ENCODE data around the gene CTNNB1. TPM values are rescaled to one million over a fixed set of nuclear protein-coding genes. Genes with fewer than 3 reads are reported as not detected.

The CTNNB1 gene
- total and polyA plus RNA-seq, 2 experiments from 2014 or later, result 89.4 to 566 TPM

GRCh38 chr3:41163421-41163820, 35.9 kb upstream of the CTNNB1 start:
- no peak overlapping the region for H3K4me3 ChIP-seq
- Mint-ChIP-seq H3K9me3 (no peaks in the 10 kb centered on the region), H3K27me3 (ENCODE audit: insufficient read depth, low read depth, poor library complexity) (peaks cover 1% of the 10 kb centered on the region), H3K27ac (no peak overlapping the region), H3K36me3 (ENCODE audit: low read depth) (no peaks in the 10 kb centered on the region), H3K4me1 (peaks cover 5% of the 10 kb centered on the region), H3K4me3 (no peak overlapping the region)
- no peak overlapping the region for H3K4me2 ChIP-seq
- no peaks in the 10 kb centered on the region for H4K20me1 ChIP-seq (replicated peaks; ENCODE audit: insufficient read depth)
- ATAC-seq (no peak), DNase-seq (ENCODE audit: low spot score) (no peak)
- H3K79me2 ChIP-seq (replicated peaks; ENCODE audit: insufficient read depth), result no peaks in the 10 kb centered on the region
- H3K36me3 ChIP-seq (ENCODE audit: insufficient read depth), result no peaks in the 10 kb centered on the region
- H2AFZ ChIP-seq, result no peak overlapping the region
- H3K4me1 ChIP-seq (ENCODE audit: insufficient read depth), result peaks cover 7% of the 10 kb centered on the region
- no peak overlapping the region for H3K27ac ChIP-seq (ENCODE audit: low read depth)
- H3F3A ChIP-seq (replicated peaks; ENCODE audit: low read depth), result no peaks in the 10 kb centered on the region
- H3K9me2 ChIP-seq (ENCODE audit: insufficient read depth), result peaks cover 60% of the 10 kb centered on the region
- TF ChIP-seq, protein P1, sequence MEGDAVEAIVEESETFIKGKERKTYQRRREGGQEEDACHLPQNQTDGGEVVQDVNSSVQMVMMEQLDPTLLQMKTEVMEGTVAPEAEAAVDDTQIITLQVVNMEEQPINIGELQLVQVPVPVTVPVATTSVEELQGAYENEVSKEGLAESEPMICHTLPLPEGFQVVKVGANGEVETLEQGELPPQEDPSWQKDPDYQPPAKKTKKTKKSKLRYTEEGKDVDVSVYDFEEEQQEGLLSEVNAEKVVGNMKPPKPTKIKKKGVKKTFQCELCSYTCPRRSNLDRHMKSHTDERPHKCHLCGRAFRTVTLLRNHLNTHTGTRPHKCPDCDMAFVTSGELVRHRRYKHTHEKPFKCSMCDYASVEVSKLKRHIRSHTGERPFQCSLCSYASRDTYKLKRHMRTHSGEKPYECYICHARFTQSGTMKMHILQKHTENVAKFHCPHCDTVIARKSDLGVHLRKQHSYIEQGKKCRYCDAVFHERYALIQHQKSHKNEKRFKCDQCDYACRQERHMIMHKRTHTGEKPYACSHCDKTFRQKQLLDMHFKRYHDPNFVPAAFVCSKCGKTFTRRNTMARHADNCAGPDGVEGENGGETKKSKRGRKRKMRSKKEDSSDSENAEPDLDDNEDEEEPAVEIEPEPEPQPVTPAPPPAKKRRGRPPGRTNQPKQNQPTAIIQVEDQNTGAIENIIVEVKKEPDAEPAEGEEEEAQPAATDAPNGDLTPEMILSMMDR (conservative IDR thresholded peaks at IDR 0.05; ENCODE audit: low read depth in 2 of 2), result no peak
- TF ChIP-seq, protein P2, sequence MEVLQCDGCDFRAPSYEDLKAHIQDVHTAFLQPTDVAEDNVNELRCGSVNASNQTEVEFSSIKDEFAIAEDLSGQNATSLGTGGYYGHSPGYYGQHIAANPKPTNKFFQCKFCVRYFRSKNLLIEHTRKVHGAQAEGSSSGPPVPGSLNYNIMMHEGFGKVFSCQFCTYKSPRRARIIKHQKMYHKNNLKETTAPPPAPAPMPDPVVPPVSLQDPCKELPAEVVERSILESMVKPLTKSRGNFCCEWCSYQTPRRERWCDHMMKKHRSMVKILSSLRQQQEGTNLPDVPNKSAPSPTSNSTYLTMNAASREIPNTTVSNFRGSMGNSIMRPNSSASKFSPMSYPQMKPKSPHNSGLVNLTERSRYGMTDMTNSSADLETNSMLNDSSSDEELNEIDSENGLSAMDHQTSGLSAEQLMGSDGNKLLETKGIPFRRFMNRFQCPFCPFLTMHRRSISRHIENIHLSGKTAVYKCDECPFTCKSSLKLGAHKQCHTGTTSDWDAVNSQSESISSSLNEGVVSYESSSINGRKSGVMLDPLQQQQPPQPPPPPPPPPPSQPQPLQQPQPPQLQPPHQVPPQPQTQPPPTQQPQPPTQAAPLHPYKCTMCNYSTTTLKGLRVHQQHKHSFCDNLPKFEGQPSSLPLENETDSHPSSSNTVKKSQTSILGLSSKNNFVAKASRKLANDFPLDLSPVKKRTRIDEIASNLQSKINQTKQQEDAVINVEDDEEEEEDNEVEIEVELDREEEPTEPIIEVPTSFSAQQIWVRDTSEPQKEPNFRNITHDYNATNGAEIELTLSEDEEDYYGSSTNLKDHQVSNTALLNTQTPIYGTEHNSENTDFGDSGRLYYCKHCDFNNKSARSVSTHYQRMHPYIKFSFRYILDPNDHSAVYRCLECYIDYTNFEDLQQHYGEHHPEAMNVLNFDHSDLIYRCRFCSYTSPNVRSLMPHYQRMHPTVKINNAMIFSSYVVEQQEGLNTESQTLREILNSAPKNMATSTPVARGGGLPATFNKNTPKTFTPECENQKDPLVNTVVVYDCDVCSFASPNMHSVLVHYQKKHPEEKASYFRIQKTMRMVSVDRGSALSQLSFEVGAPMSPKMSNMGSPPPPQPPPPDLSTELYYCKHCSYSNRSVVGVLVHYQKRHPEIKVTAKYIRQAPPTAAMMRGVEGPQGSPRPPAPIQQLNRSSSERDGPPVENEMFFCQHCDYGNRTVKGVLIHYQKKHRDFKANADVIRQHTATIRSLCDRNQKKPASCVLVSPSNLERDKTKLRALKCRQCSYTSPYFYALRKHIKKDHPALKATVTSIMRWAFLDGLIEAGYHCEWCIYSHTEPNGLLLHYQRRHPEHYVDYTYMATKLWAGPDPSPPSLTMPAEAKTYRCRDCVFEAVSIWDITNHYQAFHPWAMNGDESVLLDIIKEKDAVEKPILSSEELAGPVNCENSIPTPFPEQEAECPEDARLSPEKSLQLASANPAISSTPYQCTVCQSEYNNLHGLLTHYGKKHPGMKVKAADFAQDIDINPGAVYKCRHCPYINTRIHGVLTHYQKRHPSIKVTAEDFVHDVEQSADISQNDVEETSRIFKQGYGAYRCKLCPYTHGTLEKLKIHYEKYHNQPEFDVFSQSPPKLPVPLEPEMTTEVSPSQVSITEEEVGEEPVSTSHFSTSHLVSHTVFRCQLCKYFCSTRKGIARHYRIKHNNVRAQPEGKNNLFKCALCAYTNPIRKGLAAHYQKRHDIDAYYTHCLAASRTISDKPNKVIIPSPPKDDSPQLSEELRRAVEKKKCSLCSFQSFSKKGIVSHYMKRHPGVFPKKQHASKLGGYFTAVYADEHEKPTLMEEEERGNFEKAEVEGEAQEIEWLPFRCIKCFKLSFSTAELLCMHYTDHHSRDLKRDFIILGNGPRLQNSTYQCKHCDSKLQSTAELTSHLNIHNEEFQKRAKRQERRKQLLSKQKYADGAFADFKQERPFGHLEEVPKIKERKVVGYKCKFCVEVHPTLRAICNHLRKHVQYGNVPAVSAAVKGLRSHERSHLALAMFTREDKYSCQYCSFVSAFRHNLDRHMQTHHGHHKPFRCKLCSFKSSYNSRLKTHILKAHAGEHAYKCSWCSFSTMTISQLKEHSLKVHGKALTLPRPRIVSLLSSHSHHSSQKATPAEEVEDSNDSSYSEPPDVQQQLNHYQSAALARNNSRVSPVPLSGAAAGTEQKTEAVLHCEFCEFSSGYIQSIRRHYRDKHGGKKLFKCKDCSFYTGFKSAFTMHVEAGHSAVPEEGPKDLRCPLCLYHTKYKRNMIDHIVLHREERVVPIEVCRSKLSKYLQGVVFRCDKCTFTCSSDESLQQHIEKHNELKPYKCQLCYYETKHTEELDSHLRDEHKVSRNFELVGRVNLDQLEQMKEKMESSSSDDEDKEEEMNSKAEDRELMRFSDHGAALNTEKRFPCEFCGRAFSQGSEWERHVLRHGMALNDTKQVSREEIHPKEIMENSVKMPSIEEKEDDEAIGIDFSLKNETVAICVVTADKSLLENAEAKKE (CRISPR knock-in tag; IDR thresholded peaks at IDR 0.05), result no peak
- TF ChIP-seq NANOG (IDR thresholded peaks at IDR 0.05; ENCODE audit: borderline replicate concordance), result no peak
- TF ChIP-seq EZH2 (IDR thresholded peaks at IDR 0.05; ENCODE audit: low read depth, unreplicated experiment), result no peak
- TF ChIP-seq JUNB (IDR thresholded peaks at IDR 0.05; ENCODE audit: unreplicated experiment), result no peak
- TF ChIP-seq ZNF114 (CRISPR knock-in tag; IDR thresholded peaks at IDR 0.05), result no peak
- TF ChIP-seq CREB1 (CRISPR knock-in tag; IDR thresholded peaks at IDR 0.05; ENCODE audit: low read depth), result no peak
- no peak for TF ChIP-seq ZNF331 (CRISPR knock-in tag; IDR thresholded peaks at IDR 0.05; ENCODE audit: low read depth)
- TF ChIP-seq, protein P3, sequence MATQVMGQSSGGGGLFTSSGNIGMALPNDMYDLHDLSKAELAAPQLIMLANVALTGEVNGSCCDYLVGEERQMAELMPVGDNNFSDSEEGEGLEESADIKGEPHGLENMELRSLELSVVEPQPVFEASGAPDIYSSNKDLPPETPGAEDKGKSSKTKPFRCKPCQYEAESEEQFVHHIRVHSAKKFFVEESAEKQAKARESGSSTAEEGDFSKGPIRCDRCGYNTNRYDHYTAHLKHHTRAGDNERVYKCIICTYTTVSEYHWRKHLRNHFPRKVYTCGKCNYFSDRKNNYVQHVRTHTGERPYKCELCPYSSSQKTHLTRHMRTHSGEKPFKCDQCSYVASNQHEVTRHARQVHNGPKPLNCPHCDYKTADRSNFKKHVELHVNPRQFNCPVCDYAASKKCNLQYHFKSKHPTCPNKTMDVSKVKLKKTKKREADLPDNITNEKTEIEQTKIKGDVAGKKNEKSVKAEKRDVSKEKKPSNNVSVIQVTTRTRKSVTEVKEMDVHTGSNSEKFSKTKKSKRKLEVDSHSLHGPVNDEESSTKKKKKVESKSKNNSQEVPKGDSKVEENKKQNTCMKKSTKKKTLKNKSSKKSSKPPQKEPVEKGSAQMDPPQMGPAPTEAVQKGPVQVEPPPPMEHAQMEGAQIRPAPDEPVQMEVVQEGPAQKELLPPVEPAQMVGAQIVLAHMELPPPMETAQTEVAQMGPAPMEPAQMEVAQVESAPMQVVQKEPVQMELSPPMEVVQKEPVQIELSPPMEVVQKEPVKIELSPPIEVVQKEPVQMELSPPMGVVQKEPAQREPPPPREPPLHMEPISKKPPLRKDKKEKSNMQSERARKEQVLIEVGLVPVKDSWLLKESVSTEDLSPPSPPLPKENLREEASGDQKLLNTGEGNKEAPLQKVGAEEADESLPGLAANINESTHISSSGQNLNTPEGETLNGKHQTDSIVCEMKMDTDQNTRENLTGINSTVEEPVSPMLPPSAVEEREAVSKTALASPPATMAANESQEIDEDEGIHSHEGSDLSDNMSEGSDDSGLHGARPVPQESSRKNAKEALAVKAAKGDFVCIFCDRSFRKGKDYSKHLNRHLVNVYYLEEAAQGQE (IDR thresholded peaks at IDR 0.05; ENCODE audit: unreplicated experiment), result no peak
- no peak for TF ChIP-seq POLR2AphosphoS5 (IDR thresholded peaks at IDR 0.05; ENCODE audit: low read depth)
- TF ChIP-seq EZH2phosphoT487 (IDR thresholded peaks at IDR 0.05; ENCODE audit: unreplicated experiment), result no peak
- no peak for TF ChIP-seq STAT1 (IDR thresholded peaks at IDR 0.05; ENCODE audit: unreplicated experiment)
- no peak for TF ChIP-seq ETS1 (IDR thresholded peaks at IDR 0.05)
- H3K27me3 ChIP-seq (ENCODE audit: insufficient read depth), result no peaks in the 10 kb centered on the region
